HG03196 (cell line): ENCODE data around the gene PPP2R5B.

ENCODE experiments used
- ATAC-seq: cut with Tn5 transposase; IDR thresholded peaks from one replicate; pipeline ENCODE4 v1.9.1; 2021; ENCODE audit not compliant: unreplicated experiment

PPP2R5B gene

DNA sequence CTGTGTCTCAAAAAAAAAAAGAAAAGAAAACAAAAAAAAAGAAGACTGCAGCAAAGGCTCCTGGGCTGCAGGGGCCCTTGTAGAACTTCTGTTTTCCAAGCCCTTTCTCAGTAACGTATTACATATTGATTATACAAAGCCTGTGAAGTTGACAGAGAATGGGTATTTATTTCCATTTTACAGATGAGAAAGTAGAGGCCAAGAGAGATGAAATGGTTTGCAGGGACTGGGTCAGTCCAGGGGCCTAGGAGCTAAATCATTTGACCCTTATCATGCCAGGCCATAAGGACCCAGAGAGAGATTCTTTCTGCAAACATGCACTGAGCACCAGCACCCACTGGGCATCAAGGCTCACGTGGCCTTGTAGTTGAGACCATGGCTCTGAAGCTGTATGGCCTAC lies 4.5 kb downstream of the PPP2R5B start:
- no peak for ATAC-seq

DNA sequence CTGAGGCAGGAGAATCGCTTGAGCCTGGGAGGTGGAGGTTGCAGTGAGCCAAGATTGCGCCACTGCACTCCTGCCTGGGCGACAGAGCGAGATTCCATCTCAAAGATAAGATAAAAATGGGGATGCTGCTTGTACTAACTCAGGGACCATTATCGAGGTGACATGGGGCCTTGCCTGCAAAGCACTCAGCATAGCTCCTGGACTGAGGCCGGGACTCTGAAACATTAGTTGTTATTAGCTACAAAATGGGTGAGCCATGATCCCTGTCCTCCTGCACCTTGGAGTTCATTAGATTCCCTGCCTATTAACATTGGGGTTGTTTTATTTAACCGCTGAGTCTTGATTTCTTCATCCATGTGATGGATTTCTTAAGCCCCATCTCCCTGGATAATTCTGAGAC lies 5.1 kb downstream of the PPP2R5B start:
- ATAC-seq: no peak

DNA sequence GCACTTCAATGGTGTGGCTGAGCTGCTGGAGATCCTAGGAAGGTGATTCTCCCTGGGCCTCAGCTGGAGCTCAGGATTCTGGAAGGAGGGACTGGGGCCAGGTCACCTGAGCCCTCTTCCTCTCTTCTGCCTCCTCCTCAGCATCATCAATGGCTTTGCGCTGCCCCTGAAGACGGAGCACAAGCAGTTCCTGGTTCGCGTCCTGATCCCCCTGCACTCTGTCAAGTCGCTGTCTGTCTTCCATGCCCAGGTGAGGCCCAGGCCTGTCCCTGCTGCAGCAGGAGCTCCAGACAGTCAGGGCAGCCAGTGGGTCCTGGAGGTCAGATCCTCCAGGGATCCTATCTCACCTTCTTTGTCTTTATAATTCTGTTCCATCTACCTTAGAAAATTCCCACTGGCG lies 5.9 kb downstream of the PPP2R5B start:
- ATAC-seq: no peak

DNA sequence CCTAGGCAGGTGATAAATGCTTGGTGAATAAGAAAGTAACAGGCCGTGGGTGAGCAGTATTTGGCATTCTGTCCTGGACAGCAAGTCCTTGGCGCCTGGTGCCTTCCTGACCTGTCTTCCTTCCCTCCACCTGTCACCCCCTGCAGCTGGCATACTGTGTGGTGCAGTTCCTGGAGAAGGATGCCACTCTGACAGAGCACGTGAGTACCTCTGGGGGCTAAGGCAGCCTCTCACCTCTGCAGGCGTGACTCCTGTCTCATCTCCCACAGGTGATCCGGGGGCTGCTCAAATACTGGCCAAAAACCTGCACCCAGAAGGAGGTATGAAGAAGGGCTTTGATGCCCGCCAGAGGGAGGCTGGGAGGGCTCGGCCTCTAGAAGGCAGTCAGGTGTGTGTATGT lies 6.8 kb downstream of the PPP2R5B start:
- ATAC-seq: no peak

DNA sequence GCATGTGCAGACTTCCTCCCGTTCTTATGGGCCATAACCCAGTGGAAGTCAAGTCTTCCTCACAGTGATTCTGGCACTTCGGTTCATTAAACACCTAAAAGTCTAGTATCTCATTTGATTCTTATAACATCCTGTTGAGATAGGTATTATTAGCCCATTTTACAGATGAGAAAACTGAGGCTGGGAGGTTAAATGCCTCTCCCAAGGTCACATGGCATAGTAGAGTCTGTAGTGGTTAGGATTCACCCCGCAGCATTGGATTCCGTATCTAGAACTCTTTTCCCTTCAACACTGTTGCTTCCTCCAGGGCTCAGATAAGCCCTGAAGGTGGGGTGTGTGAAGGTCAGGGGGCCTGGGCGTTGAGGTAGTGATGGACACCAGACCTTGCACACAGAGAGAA lies 7.8 kb downstream of the PPP2R5B start:
- ATAC-seq: no peak

DNA sequence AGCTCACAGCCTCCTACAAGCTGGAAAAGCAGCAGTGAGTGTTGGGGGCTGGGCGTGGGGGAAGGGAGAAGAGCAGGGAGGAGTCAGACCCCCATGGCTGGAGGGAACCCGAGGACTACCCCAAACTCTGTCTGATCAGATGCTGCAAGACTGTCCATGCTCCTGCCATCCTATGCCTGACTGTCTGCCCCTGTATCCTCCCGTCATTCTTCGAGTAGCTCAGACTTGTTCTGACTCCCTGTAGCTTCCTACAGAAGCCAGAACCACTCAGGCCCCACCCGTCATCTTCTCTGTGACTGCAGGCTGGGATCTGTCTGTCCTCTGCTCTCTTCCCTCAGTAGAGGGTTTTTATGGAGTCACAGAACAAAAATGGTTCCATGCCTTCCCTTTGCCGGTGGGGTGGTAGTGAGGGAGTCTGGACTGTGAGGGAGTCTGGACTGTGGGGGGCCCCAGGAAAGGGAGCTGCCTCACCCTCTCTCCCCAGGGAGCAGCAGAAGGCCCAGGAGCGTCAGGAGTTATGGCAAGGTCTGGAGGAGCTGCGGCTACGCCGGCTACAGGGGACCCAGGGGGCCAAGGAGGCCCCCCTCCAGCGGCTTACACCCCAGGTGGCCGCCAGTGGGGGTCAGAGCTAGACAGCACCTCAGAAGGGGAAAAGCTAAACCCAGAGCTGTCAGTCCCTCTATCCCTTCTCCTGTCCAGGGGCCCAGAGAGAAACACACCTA lies 8.9 kb downstream of the PPP2R5B start:
- ATAC-seq: no peak

DNA sequence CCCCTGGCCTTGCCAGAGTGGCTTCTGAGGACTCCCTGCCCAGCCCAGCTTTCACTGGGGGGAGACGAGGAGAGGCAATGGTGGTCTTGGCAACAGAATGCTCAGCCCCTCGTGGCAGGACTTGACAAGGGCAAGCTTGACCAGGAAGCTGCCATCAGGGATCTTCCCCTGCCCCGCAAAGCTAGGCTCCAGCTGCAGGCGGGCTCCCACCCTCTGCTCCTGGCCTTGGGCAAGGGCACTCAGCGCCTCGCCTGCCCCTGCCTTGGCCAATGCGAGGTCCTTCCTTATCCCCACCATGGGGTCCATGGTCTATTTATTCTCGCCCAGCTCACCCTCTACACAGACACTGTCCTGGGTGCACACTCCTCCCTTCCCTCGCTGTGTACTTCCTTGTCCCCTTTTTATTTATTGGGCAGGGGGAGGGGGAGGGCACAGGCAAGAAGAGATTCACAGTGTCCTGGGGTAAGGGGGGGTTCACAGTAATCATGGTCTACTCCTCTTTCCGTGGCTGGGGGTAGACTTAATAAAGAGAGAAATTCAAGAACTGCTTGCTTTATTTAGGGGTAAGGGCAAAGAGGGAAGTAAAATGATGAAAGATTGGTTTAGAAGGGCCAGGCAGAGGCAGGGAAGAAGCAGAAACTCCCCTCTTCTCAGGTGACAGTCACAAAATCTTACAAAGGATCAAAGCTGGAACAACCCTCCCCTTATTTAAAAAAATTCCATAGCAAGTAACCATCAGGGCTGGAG lies 9.6 kb downstream of the PPP2R5B start:
- no peak for ATAC-seq

DNA sequence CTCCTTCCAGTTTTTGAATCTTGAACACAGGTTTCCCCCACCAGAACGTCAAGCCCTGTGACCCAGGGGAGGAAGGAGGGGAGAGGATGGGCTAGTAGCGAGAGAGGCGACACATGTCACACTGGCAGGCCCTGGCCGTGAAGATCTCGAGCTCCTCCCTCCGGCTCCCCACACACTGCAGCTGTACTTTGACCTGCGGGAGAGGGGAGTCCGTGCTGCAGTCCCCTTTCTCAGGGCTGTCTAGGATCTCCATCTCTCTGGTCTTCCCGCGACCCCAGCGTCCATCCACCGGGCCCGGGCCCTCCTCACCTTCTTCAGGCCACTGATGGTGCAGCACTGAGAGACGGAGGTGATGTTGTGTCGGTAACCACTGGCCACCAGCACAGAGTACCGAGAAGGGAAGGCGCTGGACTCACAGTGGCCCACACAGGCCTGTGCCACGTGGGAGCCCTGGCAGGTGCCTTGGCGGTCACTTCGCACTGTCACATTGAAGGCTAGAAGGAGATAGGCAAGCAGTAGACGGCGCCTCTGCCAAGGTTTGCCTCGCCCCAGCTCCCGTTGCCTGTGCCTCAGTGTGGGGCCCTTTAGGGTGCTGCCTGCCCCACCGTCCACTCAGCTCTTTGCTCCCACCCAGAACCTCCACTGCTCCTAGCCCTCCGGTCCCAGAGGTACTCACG lies 10.3 kb downstream of the PPP2R5B start:
- ATAC-seq: no peak

DNA sequence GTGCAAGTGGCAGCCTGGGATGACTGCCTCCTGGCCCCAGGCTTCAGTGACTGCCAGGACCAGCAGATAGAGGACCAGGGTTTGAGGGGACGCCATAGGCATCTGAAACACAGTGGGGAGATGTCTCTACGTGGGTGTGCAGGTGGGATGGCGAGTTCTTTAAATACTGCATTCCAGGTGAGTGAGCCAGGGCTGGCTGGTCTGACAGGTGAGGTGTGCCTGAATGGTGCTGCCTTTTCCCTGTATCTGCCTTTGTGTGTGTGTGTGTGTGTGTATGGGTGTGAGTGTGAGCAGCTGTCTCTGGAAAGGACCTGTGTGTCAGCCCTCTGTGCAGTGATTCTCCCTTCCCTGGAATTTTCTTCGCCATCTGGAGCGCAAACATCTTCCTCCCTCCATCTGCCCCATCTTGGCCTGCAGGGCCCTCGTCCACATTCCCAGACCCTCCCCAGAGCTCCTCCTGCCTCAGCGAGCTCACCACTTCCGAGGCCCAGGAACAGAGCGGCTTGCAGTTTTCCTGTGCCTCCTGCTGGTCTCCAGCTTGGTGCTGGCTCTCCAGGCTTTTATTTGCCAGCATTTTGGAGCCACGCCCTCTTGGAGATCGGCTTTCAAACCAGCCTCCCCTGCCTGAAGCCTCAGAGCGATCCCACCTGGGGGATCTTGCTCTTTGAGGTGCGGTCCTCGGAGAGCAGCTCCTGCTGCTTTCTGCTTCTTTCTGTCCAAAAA lies 11.0 kb downstream of the PPP2R5B start, which contains the start of gene GPHA2:
TSS of gene GPHA2 (minus strand) at position 535 of the 723 bp plus-strand sequence. CDS start at position 102, 433 bp downstream.
- no peak for ATAC-seq

DNA sequence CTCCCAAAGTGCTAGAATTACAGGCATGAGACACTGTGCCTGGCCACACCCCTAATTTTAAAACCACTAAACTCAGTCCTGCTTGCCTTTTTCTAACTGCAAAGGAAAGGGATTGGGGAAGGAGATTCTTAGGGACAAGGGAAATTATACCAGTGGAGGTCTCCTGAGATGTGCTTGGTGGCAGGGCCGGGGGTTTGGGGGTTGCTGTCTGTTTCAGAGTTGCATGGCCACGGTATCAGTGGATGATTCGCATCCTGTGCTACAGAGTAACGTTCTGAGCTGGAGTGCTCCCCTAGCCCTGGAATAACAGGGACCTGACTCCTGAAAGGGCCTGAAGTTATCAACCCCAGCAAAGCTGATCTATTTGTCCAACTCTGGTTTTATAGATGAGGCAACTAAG lies 12.1 kb downstream of the PPP2R5B start:
- ATAC-seq: no peak

DNA sequence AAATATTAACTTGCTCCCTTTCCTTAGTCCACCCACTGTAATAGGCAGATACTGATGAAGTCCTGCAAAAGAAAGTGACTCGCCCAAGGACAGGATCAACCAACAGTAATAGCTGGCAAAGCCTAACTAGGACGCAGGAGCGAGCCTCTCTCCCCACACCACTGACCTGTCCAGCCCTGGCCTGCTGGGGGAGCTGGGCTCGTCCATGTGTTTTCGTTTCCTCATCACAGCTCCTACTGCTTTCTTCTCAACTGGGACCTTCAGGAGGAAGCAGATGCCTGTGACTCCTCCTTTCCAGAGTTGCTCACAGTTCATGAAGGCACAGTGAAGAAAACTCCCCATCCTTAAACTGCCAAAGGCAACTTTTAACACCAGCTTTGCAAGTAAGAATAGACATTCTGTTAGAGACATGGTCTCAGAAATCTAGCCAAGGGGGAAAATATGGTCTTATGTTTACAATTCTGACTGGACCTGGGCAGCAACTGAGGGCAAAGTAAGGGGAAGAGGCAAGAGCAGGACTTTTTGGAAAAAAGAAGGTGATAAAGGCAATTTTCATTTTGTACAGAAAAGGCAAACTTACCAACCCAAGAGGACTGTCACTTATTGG lies 22.8 kb downstream of the PPP2R5B start:
- ATAC-seq: no peak

DNA sequence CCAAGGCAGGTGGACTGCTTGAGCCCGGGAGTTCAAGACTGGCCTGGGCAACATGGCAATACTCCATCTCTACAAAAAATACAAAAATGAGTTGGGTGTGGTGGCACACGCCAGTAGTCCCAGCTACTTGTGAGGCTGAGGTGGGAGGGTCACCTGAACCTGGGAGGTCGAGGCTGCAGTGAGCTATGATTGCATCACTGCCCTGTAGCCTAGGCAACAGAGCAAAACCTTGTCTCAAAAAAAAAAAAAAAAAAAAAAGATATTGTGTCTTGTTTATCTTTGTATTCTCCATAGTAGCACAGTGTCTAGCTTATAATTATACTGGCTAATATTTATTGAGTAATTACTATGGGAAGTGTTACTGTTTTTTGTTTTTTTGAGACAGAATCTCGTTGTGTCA lies 27.0 kb downstream of the PPP2R5B start:
- ATAC-seq: no peak

DNA sequence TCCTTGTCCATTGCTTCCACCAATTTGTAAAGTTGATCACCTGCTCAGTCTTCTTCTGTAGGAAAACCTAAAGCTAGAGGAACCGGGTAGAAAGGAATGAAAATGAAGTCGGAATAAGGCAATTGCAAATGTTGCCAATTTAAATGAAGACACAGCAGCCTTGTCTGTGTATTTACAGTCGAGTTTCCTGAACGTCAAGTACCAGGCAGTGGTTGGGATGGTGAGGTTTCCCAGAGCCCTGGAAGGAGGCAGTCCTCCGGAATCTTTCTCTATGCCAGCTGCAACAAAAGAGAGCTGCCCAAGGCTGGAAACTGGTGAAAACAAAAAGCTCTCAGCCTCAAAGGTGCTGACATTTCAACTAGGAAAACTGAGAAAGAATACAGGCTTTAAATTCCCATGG lies 29.7 kb downstream of the PPP2R5B start:
- no peak for ATAC-seq

DNA sequence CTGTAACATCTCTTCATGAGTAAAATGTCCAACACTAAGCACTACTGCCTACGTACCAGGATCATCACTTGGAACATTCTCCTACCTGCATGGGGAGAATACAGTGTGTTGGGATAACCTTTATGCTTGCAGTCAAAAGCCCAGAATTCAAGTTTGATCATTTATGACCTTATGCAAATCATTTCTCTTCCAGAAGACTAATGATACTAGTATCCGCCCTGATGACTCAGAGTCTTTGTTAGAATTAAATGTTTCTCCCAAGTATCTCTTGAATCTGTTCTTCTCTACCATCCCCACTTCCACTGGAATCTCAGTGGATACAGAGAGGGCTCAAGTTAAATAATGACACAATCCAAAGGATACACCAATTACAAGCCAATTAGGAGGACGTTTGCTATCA lies 35.0 kb downstream of the PPP2R5B start:
- no peak for ATAC-seq

DNA sequence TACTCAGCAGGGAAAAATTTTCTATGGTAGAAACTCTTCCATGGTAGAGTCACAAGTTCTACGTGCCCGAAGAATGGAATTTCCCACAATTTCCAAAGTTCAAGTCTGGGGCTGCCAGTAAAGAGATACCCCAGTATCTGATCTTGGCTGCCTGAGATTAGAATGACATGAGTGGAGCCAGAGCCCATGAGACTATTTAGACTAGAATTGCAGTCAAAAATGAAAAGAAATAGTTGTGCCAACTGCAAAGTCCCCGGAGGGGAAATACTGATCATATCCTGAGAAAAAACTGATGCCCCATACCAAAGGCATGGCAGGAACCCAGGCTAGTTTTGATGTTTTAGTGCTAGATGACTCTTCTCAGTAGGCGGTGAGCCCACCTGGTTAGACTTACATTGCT lies 36.2 kb downstream of the PPP2R5B start:
- no peak for ATAC-seq

DNA sequence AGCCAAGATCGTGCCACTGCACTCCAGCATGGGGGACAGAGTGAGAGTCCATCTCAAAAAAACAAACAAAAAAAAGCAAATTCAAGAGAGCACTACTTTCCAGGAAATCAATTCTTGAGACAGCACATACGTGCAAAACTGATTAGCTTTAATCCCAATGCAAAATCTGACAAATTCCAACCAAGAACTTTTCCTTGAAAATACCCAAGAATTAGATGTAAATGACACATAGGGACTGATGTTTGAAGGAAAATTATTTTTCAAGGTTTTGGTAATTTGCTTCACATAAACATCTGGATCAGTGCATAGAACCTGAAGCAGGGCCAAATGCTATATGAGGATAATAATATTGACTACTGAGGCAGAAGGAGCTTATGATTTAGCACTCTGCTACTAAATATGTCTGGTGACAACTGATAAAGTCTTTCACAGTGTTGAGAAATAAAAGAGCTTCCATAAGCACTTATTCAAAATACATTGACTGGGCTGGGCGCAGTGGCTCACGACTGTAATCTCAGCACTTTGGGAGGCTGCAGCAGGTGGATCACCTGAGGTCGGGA lies 38.7 kb downstream of the PPP2R5B start:
- no peak for ATAC-seq

DNA sequence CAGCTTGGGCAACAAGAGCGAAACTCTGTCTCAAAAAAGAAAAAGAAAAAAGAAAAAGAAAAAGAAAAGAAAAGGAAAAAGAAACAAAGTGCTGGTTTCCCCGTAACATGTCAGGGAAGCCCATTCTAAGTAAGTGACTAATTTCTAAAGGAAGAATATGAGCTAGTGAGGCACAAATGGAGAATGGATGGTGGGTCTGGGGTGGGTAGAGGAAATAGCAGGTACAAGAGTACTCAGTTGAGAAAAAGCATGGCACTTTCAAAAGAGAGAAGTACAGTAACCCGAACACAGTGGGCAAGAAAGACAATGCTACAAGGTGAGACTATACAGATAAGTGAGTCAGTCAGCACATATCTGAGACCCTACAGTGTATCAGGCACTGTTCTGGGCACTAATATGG lies 42.9 kb downstream of the PPP2R5B start:
- no peak for ATAC-seq

DNA sequence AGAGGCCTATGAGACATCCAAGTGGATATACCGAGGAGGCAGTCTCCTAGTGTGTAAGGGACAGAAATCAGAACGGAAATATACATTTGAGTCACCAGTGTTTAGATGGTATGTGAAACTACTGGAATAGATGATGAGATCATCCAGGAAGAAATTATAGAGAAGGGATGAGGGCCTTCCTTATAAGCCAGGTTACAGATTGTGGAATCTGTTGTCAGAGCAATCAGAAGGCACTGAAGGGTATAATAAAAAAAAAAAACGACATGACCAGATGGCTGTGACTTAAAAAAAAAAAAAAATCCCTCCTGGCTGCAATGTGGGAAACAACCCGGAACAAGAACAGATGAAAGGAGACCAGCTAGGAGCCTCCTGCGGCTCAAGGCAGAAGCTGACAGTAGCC lies 44.7 kb downstream of the PPP2R5B start:
- no peak for ATAC-seq

DNA sequence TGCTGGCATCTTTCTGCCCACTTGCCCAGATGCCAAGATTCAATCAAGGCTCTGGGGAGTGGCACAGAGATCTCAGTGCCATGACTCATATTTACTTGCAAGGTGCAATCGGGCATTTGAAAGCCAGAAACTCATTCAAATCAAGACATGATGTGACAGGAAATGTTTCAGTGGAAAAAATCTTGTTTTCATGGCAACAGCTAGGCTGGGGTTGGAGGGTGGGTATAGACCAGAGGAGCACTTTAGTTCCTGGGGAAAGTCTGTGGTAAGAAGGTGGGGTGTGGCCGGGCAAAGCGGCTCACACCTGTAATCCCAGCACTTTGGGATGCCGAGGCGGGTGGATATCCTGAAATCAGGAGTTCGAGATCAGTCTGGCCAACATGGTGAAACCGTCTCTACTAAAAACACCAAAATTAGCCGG lies 46.3 kb downstream of the PPP2R5B start:
- ATAC-seq: no peak

DNA sequence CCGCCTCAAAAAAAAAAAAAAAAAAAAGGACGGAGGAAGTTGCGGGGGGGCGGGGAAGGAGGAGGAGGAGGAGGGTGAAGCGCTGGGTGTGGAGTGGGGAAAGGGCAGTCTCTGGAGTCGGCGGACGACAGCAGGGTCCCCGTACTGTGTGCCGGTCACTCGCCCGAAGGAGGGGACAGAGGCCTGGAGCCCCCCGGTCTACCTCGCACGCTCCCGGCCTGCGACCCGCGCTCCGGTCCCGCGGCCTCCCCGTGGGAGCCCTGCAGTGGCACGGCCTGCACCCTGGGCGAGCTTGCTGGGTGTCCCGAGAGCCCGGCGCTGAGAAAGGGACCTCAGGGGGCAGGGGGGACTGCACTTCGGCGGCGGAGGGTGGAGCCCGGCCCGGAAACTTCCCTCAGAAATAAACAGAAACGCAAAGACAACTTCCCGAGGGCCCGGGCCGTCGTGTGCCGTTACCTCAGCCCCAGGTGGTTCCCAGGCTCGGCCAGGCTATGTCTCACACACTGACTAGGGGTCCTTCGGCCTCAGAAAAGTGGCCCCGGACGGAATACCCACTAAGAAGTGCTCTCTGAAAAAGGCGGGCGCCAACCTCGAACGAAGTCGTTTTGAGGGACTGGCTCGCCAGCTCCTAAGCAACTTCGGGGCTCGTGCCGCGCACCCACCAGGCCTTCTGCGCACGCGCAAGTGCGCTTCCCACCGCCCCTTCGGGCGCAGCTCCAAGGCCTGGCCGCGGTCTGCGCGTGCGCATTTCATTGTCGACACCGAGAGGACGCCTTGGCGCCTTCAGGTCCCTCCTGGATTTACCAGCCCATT lies 47.1 kb downstream of the PPP2R5B start, which contains the start of gene MAJIN:
TSS of gene MAJIN (minus strand) at position 688 of the 813 bp plus-strand sequence. CDS start 12,703 bp downstream, outside the sequence.
- no peak for ATAC-seq
